Panc1 (cell line): ENCODE results near the gene FOXF2.

ENCODE experiments used
- CTCF ChIP-seq: fragments of 450-650 bp; IDR thresholded peaks from 2 replicates; pipeline ENCODE4 v1.5.1; 2017; ENCODE audit warnings: mild to moderate bottlenecking
- POLR2AphosphoS5 ChIP-seq: IDR thresholded peaks from 2 replicates; pipeline ENCODE4 v1.6.1; 2012; ENCODE audit warnings: mild to moderate bottlenecking, low read depth, low read length, moderate library complexity
- REST ChIP-seq, 2 experiments: IDR thresholded peaks; 2 replicates each; pipeline ENCODE4 v1.6.1; 2011 to 2012; ENCODE audit warnings: low read depth in 2 of 2, control low read depth in 1 of 2, low read length in 1 of 2, mild to moderate bottlenecking in 1 of 2, moderate library complexity in 1 of 2; ENCODE audit not compliant: insufficient read depth in 1 of 2
- SIN3A ChIP-seq: IDR thresholded peaks from 2 replicates; pipeline ENCODE4 v1.6.1; 2012; ENCODE audit warnings: low read depth, mild to moderate bottlenecking, low read length, moderate library complexity, borderline replicate concordance; ENCODE audit not compliant: insufficient read depth
- TCF7L2 ChIP-seq: IDR thresholded peaks from 2 replicates; pipeline ENCODE4 v1.6.1; 2011; ENCODE audit warnings: mild to moderate bottlenecking, low read depth, low read length, inconsistent platforms

GRCh38 chr6:1363298-1363697, 26.1 kb upstream of the FOXF2 start:
- no peak for TF ChIP-seq REST (IDR thresholded peaks at IDR 0.05; ENCODE audit: insufficient read depth in 1 of 2, low read depth in 2 of 2, low read length in 1 of 2)
- TF ChIP-seq CTCF: no peak
- TF ChIP-seq TCF7L2: peak; percentile 41; the same call in 1 of the 2 replicates
- TF ChIP-seq POLR2AphosphoS5: no peak
- TF ChIP-seq SIN3A: no peak
